Hepatocyte (in vitro differentiated cells): ENCODE measurements around the gene BACH2. TPM values are rescaled to one million over a fixed set of nuclear protein-coding genes. Genes with fewer than 3 reads are reported as not detected.

Source experiments
- DNase-seq: peaks from one replicate; pipeline ENCODE4 v3.0.0-alpha.2; 2016; ENCODE audit warnings: low spot score
- H2AFZ ChIP-seq: fragments of 200-600 bp; sonication (generic); 2 replicates; pipeline ENCODE4 v1.6.0; 2016; ENCODE audit warnings: antibody characterized with exemption, mild to moderate bottlenecking
- H3K27ac ChIP-seq: fragments of 200-600 bp; sonication (generic); 2 replicates; pipeline ENCODE4 v1.5.1; 2016; ENCODE audit warnings: mild to moderate bottlenecking
- H3K27me3 ChIP-seq: fragments of 200-600 bp; sonication (generic); 2 replicates; pipeline ENCODE4 v1.6.1; 2016
- H3K36me3 ChIP-seq: fragments of 200-600 bp; sonication (generic); replicated peaks from 2 replicates; pipeline ENCODE4 v1.5.1; 2016; ENCODE audit warnings: low read depth; ENCODE audit not compliant: insufficient read depth
- H3K4me1 ChIP-seq: fragments of 200-600 bp; sonication (generic); 2 replicates; pipeline ENCODE4 v1.5.1; 2016; ENCODE audit warnings: mild to moderate bottlenecking, moderate library complexity; ENCODE audit not compliant: insufficient read depth
- H3K4me2 ChIP-seq: fragments of 200-600 bp; sonication (generic); 2 replicates; pipeline ENCODE4 v1.6.0; 2016
- H3K4me3 ChIP-seq: fragments of 200-600 bp; sonication (generic); 2 replicates; pipeline ENCODE4 v1.5.1; 2016; ENCODE audit warnings: mild to moderate bottlenecking
- H3K79me2 ChIP-seq: fragments of 200-600 bp; sonication (generic); 2 replicates; pipeline ENCODE4 v1.6.0; 2017; ENCODE audit warnings: mild to moderate bottlenecking
- H3K9me2 ChIP-seq: fragments of 200-600 bp; sonication (generic); replicated peaks from 2 replicates; pipeline ENCODE4 v1.6.0; 2017; ENCODE audit warnings: mild to moderate bottlenecking; ENCODE audit not compliant: insufficient read depth
- H3K9me3 ChIP-seq: fragments of 200-600 bp; sonication (generic); 2 replicates; pipeline ENCODE4 v1.5.1; 2016; ENCODE audit warnings: low read depth, mild to moderate bottlenecking
- H4K20me1 ChIP-seq: fragments of 200-600 bp; sonication (generic); 2 replicates; pipeline ENCODE4 v1.6.0; 2016; ENCODE audit warnings: mild to moderate bottlenecking; ENCODE audit not compliant: insufficient read depth, poor library complexity, severe bottlenecking
- CTCF ChIP-seq: fragments of 200-600 bp; sonication (generic); IDR thresholded peaks from 2 replicates; pipeline ENCODE4 v1.5.1; 2016; ENCODE audit warnings: antibody characterized with exemption, mild to moderate bottlenecking; ENCODE audit not compliant: poor library complexity
- EZH2 ChIP-seq: fragments of 200-600 bp; sonication (generic); IDR thresholded peaks from 2 replicates; pipeline ENCODE4 v1.6.1; 2016; ENCODE audit warnings: antibody characterized with exemption, mild to moderate bottlenecking, borderline replicate concordance
- EZH2phosphoT487 ChIP-seq: fragments of 200-600 bp; sonication (generic); IDR thresholded peaks from one replicate; pipeline ENCODE4 v1.6.1; 2018; ENCODE audit warnings: antibody characterized with exemption, mild to moderate bottlenecking, low read depth, moderate library complexity; ENCODE audit not compliant: unreplicated experiment, severe bottlenecking
- WGBS: methylation state at CpG from one replicate; pipeline ENCODE4 v1.1.6; 2016; ENCODE audit warnings: low lambda C conversion rate; ENCODE audit errors: missing lambda C conversion rate; 5-methylcytosine and 5-hydroxymethylcytosine counted together
- polyA plus RNA-seq: library from polyadenylated mRNA; unstranded; fragments of >200 nt; fragmentation: Nextera tagmentation; extraction: Ambion mirVana; gene quantifications from 2 replicates; pipeline ENCODE4 v1.2.1, GENCODE V29; 2016
- total RNA-seq: library from RNA; depleted of rRNA; stranded (reverse); fragments of >200 nt; gene quantifications from 2 replicates; pipeline ENCODE4 v1.2.3, GENCODE V29; 2014

The BACH2 gene
- total and polyA plus RNA-seq, 2 experiments from 2014 or later, result 2.3 to 2.6 TPM

DNA sequence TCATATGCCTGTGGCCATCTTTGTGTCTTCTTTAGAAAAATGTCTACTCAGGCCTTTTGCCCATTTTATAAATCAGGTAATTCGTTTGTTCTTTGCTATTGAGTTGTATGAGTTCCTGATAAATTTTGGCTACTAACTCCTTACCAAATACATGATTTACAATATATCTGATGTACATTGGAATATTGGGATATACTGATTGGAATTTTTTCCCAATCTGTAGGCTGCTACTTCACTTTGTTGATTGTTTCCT, 39.2 kb downstream of the BACH2 start:
- no peaks in the 10 kb centered on the region for H3K9me3 ChIP-seq
- H3K4me1 ChIP-seq, result no peaks in the 10 kb centered on the region
- WGBS, result 91% methylated on average over 1 of the region's 1 CpG
- no peak for TF ChIP-seq EZH2phosphoT487
- H3K36me3 ChIP-seq, result no peaks in the 10 kb centered on the region
- H3K9me2 ChIP-seq, result no peaks in the 10 kb centered on the region
- DNase-seq, result no peak
- no peak overlapping the region for H3K4me2 ChIP-seq
- no peaks in the 10 kb centered on the region for H3K27me3 ChIP-seq
- H2AFZ ChIP-seq, result no peak overlapping the region
- H3K4me3 ChIP-seq, result no peak overlapping the region
- no peak overlapping the region for H3K27ac ChIP-seq
- no peaks in the 10 kb centered on the region for H3K79me2 ChIP-seq
- H4K20me1 ChIP-seq, result no peaks in the 10 kb centered on the region

GRCh38 chr6:90256698-90257485, 39.8 kb downstream of the BACH2 start:
- H4K20me1 ChIP-seq, result no peaks in the 10 kb centered on the region
- H3K36me3 ChIP-seq, result no peaks in the 10 kb centered on the region
- WGBS, result 78% methylated on average over 4 of the region's 4 CpGs
- no peaks in the 10 kb centered on the region for H3K9me3 ChIP-seq
- H3K4me3 ChIP-seq, result no peak overlapping the region
- no peak overlapping the region for H3K27ac ChIP-seq
- H3K4me2 ChIP-seq, result no peak overlapping the region
- H3K4me1 ChIP-seq, result no peaks in the 10 kb centered on the region
- TF ChIP-seq CTCF, result no peak
- no peaks in the 10 kb centered on the region for H3K27me3 ChIP-seq
- H2AFZ ChIP-seq, result no peak overlapping the region
- no peaks in the 10 kb centered on the region for H3K79me2 ChIP-seq
- no peaks in the 10 kb centered on the region for H3K9me2 ChIP-seq
- DNase-seq, result no peak

DNA sequence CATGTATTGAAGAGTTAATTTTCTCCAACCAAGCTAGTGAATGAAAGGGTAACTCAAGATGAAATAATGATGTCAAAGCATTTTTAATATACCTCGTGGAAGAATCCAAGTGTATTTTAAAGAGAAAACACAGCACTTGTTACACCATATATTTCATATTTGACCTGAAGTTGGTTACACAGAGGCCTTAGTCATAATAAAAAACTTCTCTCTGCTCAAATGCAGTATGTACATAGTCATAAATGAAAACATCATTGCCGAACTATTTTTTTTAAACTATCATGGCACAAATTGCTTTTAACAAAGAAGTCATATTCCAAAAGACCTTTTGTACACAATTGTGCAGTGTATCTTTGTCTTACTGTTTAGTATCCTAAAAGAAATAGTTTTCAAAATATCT, 43.0 kb downstream of the BACH2 start:
- DNase-seq, result no peak
- H3K9me3 ChIP-seq, result no peaks in the 10 kb centered on the region
- no peak overlapping the region for H3K4me3 ChIP-seq
- H2AFZ ChIP-seq, result no peak overlapping the region
- 75% methylated on average over 2 of the region's 2 CpGs for WGBS
- no peaks in the 10 kb centered on the region for H3K36me3 ChIP-seq
- no peaks in the 10 kb centered on the region for H3K9me2 ChIP-seq
- no peak for TF ChIP-seq CTCF
- no peak for TF ChIP-seq EZH2phosphoT487
- TF ChIP-seq EZH2, result no peak
- no peak overlapping the region for H3K27ac ChIP-seq
- H3K4me1 ChIP-seq, result no peaks in the 10 kb centered on the region
- no peaks in the 10 kb centered on the region for H3K27me3 ChIP-seq
- H3K79me2 ChIP-seq, result no peaks in the 10 kb centered on the region
- H4K20me1 ChIP-seq, result no peaks in the 10 kb centered on the region
- H3K4me2 ChIP-seq, result no peak overlapping the region

DNA sequence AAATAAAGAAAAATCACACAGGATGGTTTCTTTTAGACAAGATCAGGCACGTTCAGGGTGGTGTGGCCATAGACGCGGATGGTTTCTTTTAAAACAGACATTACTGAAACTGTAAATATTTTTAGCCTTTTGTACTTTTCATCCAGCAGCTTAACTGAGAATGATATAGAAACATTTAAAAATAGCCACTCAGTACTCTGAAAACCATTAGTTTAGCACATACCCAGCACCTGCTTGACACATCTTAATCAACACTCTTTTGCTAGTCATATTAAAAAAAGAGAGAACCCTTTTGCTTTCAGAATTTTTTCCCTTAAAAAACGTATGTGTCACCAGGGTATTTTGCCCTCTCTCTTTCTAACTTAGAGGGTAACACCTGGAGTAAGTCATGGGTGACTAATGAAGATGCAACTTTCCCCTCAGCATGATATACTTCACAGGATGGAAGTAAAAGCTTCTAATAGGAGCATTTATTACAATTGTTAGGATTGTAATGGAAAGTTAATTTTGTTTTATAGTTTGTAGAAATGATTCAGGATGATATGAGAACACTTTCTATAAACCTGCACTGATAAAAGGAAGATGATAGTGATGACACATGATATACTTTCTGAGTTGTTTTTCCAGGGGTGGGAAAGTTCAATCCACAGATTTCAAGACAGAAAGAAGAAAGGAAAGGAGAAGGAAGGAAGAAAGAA, 45.2 kb downstream of the BACH2 start:
- Histone ChIP-seq H3K9me3 (no peaks in the 10 kb centered on the region), H2AFZ (no peak overlapping the region), H3K36me3 (no peaks in the 10 kb centered on the region), H3K27ac (peak overlapping the region; percentile 0), H3K27me3 (no peaks in the 10 kb centered on the region), H3K9me2 (no peaks in the 10 kb centered on the region), H3K4me1 (no peaks in the 10 kb centered on the region), H3K4me3 (no peak overlapping the region), H3K4me2 (no peak overlapping the region), H3K79me2 (no peaks in the 10 kb centered on the region), H4K20me1 (no peaks in the 10 kb centered on the region)
- TF ChIP-seq CTCF (no peak), EZH2 (no peak), EZH2phosphoT487 (no peak)
- DNase-seq, result no peak
- WGBS, result 80% methylated on average over 4 of the region's 4 CpGs
